Umbilical cord (tissue), 2 donors: ENCODE data around the gene MED7. TPM values are rescaled to one million over a fixed set of nuclear protein-coding genes. Genes with fewer than 3 reads are reported as not detected.

Experiments used
- DNase-seq: peaks from one replicate; pipeline ENCODE4 v3.0.0-alpha.2; 2015; ENCODE audit warnings: low spot score
- total RNA-seq: library from RNA; depleted of rRNA; stranded (reverse); fragments of >200 nt; gene quantifications from one replicate; pipeline ENCODE4 v1.2.3, GENCODE V29; 2014; ENCODE audit warnings: low replicate concordance; ENCODE audit not compliant: insufficient read depth

The MED7 gene
- total RNA-seq, 1 donor from 2014 or later, result 10.4 TPM

DNA sequence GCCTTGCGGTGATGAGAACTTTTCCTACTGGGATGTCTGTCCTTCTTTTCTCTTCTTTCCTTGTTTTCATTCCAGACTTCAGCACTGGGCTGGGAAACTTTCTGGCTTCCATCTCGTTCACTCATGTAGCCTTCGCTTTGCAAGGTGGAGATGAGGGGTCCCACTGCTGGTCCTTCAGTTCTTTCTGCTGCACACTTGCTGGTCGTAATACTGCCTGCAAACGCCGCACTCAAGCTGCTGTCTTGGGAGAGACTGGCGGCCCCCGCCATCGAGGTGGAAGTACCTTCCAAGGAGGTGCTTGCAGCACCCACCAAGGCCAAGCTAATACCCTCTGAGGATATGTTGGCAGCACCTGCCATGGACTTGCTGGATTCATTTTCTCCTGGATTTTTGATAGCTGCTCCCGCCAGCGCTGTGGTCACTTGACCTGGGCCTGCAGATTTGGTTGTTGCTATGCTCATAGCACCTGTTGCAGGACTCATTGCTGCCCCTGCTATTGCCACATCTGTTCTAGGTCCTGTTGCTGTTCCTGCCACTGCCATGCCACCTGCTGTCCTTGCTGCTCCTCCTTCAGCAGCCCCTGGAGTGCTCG, 20.4 kb upstream of the MED7 start:
- no peak for DNase-seq

DNA sequence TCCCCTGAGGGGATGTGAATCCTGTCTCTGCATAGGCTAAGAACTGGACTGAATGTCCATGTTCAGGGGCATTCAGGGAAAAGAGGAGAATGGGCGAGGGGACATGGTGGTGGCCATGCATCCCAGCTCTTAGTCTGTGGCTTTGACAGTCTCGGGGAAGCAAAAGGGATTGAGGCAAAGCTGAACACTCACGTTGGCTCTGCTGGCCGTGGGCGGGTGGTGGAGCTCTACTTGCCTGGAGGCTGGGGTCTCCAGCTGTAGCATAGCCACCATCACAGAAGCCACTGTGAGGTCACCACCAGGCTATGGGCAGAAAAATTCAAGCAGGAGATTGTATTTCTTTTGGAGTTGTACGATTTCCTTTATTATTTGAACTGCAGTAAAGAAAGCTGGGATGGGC, 19.3 kb upstream of the MED7 start:
- no peak for DNase-seq

DNA sequence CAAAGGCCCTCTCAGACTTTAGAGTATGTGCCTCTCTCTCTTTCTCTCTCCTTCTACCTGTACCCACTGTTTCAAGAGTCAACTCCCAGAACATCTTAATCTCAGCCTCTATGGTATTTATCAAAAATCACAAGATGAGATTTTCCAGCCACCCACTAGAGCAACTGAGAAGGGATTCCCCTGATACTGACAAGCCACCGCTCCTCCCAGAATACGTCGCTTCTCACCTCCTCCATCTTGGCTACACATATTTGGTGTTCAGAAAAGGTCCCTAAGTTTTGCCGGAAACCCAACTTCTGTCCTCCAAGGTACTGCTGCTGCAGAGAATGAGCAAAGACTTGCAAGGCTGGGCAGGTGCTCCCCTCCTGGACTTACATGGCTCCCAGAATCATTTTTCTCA, 17.3 kb upstream of the MED7 start:
- no peak for DNase-seq

DNA sequence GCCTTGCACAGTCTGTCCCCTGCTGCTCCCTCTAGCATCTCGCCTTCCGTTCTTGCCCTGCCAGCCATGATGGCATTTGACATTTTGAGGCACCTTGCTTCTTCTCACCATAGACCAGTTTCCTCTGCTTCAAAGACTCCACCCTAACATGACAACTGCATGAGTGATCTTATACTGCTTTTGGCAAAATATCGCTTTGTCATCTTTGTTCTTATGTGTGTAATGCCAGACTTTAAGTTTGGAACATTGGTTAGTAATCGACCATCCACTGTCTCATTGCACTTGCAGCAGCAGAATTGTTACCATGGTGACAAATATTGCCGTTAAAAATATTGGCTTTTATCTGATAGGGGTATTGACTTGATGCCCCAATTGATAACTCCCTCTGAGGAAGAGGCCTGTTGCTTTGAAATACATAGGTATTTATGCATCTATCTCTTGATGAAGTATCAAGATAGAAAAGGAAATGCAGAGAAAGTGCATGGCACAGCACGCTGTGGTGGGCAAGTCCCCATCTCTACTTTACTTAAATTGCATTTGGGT, 16.6 kb upstream of the MED7 start:
- DNase-seq, result no peak

DNA sequence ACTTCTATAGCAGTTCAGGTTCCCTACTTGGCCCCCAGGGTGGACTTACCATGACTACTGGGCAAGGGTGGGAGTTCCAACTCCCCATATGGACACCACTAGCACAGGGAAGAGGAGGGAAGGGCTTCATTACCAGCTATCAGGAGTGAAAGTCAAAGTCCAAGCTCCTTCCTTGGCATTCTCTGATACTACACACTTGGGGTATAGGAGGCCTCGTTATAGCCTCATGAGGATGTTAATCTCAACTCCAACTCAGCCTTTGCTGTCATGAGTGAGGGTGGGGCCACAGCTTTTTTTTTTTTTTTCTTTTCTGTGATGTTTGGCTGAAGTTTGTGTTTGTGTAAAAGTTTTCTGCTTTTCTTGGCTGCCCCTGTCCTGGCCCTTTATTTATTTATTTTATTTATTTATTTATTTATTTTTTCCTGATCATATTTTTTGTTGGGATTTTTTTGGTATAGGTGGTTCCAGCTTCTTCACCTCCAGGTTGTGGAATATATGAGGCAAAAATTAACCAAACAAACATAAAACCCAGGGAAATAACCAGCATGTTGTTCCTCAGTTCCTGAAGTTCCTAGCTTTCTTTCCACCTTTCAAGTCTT, 14.7 kb upstream of the MED7 start:
- no peak for DNase-seq

DNA sequence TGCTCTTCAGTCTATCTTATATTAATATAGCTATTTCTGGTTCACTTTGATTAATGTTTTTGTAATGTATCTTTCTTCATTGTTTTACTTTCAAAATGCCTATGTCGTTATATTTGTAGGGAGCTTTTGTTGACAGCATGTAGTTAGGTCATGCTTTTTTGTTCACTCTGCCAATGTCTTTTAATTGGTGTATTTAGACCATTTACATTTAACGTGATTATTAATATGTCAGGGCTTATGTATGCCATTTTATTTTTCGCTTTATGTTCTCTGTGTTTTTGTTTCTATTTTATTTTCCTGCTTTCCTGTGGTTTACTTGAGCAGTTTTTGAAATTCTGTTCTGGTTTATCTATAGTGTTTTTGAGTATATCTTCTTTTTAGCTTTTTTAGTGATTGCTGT, 12.6 kb upstream of the MED7 start:
- DNase-seq, result no peak

DNA sequence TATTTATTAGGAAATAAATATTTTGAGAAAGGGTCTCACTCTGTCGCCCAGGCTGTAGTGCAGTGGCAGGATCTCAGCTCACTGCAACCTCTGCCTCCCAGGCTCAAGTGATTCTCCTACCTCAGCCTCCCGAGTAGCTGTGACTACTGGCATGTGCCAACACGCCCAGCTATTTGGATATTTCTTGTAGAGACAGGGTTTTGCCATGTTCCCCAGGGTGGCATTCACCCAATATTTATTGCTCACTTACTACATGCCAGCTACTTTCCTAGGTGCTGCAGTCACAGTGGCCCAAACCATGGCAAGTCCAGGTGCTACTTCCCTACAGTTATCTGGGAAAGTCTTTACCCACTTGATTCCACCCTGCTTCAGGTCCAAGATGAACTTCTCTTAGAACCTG, 8.3 kb upstream of the MED7 start:
- no peak for DNase-seq

DNA sequence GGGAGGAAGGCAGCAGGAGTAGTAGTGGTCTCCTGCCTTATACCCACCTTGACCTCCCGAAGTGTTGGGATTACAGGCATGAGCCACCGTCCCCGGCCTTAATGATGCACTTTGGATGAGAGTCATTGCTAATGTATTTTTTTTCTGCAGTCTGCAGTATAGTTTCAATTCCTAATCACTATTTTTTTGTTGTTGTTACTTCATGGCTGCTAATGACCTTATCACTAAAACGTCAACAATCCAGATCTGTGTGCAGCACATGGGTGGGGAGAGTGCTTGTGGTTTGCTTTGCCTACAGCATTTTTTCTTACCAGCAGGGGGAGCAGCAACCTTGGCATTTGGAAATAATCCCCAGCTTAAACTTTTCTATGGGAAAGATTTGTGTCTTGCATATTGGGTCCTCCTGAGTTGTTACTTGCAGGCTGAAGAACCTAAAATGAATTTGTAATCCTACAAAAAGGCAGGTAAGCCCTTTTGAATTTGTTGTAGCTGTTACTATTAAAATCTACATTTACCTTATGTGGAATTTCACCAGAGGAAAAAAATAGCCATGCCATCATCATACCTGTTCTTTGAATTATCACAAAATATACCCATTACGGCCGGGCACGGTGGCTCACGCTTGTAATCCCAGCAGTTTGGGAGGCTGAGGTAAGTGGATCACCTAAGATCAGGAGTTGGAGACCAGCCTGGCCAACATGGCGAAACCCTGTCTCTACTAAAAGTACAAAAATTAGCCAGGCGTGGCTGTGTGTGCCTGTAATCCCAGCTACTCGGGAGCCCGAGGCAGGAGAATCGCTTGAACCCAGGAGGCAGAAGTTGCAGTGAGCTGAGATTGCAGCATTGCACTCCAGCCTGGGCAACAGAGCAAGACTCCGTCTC, 6.3 kb upstream of the MED7 start:
- DNase-seq, result peak; percentile 86

DNA sequence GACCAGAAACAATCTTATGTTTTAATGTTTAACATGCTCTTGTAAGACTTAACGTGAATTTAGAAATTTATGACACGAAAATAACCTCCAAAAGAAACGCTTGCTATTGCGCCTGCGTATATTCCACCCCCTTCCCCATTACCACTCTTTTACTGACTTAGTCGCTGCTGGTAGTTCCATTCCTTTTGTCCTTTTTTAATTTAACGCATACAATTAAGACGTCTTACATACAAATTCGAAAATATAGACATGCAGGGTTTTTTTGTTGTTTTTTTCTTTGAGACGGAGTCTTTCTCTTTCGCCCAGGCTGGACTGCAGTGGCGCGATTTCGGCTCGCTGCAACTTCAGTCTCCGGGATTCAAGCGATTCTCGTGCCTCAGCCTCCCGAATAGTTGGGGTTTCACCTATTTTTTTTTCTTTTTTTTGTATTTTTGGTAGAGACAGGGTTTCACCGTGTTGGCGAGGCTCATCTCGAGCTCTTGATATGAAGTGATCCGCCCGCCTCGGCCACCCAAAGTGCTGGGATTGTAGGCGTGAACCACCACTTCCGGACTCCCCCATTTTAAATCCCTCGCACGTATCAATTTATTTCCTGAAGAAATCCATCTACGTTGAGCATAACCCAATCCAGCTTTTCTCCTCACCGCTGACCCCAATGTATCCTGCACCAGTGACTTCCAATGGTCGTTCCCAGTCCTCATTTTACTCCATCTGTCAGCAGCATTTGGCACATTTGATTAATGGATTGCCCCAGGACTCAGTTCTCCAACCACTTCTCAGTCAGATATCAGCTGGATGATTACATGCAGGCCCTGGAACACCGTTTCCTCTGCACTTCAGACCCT, 684 bp upstream of the MED7 start:
- no peak for DNase-seq

DNA sequence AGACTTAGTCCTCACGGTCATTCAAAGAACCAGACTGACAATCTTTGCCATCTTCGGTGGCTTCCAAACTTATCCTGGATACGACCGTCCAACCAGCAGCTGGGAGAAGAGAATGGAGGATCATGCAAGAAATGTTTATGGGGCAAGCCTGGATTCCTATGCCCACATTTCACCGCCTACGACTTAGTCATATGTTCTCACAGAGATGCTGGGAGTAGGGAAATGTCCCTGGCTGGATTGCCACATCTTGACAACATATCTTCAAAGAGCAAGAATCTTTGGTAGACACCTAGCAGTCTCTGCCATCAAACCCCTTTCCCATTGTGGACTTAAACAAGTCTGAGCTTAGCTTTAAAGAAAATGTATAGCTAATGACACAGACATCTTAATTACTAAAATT, 5.0 kb downstream of the MED7 start:
- DNase-seq, result no peak

DNA sequence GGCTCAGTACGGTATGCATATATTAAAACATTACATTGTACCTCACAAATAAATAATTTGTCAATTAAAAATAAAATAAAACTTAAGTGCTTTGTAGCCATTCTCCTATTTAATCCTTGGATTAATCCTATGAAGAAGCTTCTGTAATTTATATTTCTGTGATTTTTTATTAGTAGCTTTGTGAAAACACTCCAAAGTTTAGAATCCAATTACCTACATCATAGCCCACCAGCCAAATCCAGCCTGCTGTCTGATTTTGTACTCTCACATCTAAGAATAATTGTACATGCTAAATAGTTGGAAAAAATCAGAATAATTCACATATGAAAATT, 10.4 kb downstream of the MED7 start:
- DNase-seq, result no peak

DNA sequence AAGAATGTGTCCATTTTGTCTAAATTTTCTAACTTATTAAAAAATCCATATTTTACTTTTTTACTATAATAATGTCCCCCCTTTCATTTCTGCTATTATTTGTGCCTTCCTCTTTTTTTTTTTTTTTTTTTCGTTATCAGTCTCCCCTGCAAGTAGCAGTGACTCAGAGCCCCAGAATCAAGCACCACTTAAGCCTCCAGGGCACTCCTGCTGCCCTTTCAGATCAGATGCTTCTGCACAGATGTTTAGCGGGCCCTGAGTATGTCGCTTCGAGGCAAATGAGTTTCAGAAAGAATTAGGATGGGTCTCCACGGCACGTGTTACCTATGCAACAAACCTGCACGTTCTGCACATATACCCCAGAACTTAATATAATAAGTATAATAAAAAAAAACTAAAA, 11.7 kb downstream of the MED7 start:
- peak; percentile 56 for DNase-seq

DNA sequence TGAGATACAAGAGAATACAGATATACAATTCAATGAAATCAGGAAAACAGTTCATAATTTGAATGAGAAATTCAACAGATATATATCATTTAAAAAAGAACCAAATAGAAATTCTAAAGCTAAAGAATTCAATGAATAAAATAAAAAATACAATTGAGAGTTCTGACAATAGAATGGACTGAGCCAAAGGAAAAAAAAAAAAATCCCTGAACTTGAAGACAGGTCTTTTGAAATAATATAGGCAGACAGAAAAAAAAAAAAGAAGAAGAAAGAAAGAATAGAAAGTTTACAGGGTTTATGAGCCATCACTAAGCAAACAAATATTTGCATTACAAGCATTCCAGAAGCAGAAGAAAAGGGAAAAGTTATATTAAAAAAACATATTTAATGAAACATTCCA, 21.0 kb downstream of the MED7 start:
- no peak for DNase-seq

DNA sequence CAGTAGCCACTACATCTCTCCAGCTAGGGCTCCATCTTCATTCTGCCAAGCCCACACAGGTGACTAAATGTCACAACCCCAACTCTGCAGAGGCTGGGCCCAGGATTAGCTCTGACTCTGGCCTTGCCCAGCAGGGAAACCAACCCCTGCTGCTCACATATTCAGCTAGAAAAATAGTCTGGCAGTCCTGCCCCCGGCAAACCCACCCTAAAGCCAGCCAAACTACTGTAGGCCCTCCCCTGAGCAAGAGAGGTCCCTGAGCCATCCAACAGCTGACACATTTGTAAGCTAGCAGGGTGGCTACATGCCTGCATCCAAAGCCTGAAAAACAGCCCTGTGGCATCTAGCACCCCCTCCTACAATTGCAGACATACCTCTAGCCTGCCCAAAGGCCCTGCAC, 22.6 kb downstream of the MED7 start:
- no peak for DNase-seq

DNA sequence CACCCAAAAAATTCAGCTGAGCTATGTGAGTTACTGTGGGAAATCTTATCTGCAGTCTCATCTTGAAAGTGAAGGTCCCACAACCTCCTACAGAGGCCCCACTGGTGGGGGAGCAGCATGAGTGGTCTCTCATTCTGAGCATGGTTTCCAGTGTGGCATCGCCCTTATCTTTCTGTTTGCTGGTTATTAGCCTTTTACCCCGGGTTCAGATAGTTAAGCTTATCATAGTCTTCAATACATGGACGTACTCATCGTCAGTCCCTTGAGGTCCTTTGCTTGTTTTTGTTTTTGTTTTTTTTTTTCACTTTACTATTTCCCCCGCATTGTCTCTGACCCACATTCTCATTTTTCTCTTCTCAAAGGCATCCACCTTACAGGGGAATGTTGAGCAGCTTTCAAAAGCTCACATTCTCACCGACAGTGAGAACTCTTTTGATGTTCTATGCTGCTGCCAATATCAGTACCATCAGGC, 26.1 kb downstream of the MED7 start:
- no peak for DNase-seq

DNA sequence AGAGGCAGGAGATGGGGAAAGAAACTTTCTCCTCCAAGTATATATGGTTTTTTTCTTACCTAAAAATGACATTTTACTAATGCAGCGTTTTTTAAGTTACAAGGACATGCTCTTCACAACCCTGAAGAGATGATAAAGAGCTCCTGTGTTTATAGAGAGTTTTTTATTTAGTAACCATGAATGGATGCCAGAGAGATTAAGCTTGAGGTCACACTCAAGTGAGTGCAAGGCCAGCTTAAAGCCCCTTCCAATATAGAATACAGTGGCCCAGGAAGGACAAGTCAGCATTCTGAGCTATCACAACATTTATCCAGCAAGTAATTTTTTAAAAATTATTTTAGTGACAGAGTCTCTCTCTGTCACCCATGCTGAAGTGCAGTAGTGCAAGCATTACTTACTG, 27.2 kb downstream of the MED7 start:
- no peak for DNase-seq

DNA sequence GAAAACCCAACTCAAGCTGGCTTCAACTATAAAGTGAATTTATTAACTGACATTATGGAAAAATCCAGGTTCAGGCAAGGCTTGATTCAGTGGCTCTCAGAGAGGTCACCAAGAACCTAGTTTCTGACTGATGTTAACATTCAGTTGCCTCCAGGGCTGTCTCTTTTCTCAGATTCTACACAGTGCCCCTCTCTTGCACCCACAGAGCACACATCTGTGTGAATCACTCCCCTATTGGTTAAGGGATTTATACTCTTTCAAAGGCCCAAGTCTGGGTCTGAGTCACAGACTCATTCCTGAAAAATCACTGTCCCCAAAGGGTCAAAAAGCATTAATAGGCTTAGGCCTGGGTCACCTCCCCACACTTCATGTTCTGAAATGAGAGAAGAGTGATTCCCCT, 27.7 kb downstream of the MED7 start:
- DNase-seq, result no peak

DNA sequence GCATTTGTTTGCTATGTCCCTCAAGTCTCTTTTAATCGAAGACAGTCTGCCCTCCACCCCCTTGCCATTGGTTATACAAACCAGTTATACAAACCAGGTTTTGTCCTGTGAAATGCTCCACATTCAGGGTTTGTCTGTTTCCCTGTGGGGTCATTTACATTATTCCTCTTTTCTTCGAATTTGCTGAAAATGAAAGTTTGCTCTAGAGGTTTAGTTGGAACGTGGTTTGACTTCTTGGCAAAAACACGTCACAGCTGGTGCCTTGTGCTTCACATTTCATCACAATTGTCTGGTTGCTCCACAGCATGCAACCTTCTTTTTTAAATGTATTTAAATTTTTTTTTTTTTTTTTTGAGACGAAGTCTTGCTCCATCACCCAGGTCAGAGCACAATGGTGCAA, 29.7 kb downstream of the MED7 start:
- DNase-seq, result no peak

DNA sequence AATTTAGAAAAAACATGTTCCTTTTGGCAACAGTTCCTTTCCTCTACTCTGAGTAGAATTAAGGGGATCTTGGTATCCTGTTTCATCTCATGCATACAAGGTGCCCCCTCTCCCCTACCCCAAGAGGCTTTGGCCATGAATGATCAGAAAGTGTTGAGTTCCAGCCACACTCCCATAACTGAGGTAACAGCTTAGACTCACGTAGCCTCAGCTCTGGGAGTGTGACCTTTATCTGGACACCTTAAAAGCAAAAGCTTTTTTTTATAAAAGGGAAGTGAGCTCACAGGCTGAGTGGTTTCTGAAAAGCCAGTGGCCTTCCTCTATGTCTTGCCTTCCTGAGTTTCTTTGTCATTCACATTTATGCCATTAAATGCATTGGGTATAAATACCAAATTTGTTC, 32.9 kb downstream of the MED7 start:
- no peak for DNase-seq

DNA sequence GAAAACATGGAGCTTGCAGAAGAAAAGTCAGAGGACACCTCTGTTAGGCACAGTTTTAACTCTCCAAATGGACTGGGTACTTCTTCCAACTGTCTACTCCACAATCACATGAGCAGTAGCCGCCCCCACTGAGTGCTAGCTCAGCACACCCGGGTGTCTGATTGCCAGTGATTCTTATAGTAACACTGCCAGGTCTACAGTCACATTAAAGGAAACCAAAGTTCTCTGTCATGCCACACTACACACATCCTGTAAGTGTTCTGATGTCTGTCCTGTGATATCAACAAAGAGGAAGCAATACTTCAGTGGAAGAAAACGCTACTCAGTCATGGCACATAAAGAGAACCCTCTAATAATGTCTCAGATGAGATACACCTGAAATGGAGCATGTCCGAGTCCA, 33.7 kb downstream of the MED7 start, which contains the start of gene HAVCR2:
Gene HAVCR2, minus strand, starts transcription at position 69 of the 400 bp plus-strand sequence. Its CDS starts 61 bp downstream, at position 8.
- DNase-seq, result no peak

DNA sequence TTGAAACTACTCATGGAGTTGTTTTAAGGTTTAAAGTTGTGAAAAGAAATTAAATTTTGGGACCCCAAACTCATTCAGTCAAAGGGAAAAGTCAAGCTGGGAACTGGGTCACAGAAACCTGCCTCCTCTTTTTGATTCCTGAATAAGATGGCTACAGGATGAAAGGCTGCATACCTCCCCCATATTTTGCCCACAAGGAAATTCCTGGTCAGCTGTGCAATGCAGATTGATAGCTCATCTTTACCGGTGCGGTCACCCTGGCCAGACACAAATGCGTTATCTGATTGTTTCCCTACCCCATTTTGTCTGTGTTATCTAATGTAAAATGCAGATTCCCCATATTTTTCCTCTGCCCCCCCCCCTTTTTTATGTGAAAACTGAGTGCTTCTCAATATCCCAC, 35.2 kb downstream of the MED7 start:
- DNase-seq, result no peak
